PC-3 (cell line): ENCODE results near the gene ANKRD66. TPM values are rescaled to one million over a fixed set of nuclear protein-coding genes. Genes with fewer than 3 reads are reported as not detected.
A peak's percentile ranks its signal among the peaks of the same experiment; 100 is the strongest.

ENCODE experiments used
- ATAC-seq: fragments of 200-7000 bp; cut with Tn5 transposase; 2 replicates; pipeline ENCODE4 v1.9.1; 2020; ENCODE audit warnings: mild to moderate bottlenecking, moderate library complexity
- BruUV-seq: library from RNA; stranded (reverse); fragments of 400-500 nt; replicated peaks from 2 replicates; lab custom pipeline; 2021; lab: Mats Ljungman, UMichigan
- CTCF ChIA-PET: fragments of 300-600 bp; sonication (Branson Sonifier 250); formaldehyde crosslinking; loops from one replicate; lab custom pipeline; 2022; ENCODE audit warnings: antibody characterized with exemption; lab: Charles Lee
- POLR2A ChIA-PET: fragments of 300-600 bp; sonication (Branson Sonifier 250); formaldehyde crosslinking; loops from one replicate; lab custom pipeline; 2022; ENCODE audit warnings: antibody characterized with exemption; ENCODE audit not compliant: unreplicated experiment; lab: Charles Lee
- DNase-seq: peaks from one replicate; pipeline ENCODE4 v3.0.0-alpha.2; 2015
- H2AFZ ChIP-seq: fragments of 300-600 bp; sonication (generic); 2 replicates; pipeline ENCODE4 v1.6.0; 2016; ENCODE audit warnings: antibody characterized with exemption, low read length
- H3F3A ChIP-seq: fragments of 300-600 bp; sonication (generic); one replicate; pipeline ENCODE4 v1.6.0; 2017; ENCODE audit warnings: antibody characterized with exemption, low read length, control low read depth, mild to moderate bottlenecking; ENCODE audit not compliant: unreplicated experiment
- H3K27ac ChIP-seq: fragments of 300-600 bp; sonication (generic); 2 replicates; pipeline ENCODE4 v1.5.1; 2016; ENCODE audit warnings: mild to moderate bottlenecking, low read length
- H3K27me3 ChIP-seq: fragments of 300-600 bp; sonication (generic); 2 replicates; pipeline ENCODE4 v1.6.1; 2016; ENCODE audit warnings: low read length, mixed read lengths
- H3K36me3 ChIP-seq: fragments of 300-600 bp; sonication (generic); 2 replicates; pipeline ENCODE4 v1.6.1; 2016; ENCODE audit warnings: low read depth, mixed run types, low read length, mixed read lengths
- H3K4me1 ChIP-seq: fragments of 300-600 bp; sonication (generic); 2 replicates; pipeline ENCODE4 v1.5.1; 2016; ENCODE audit warnings: low read length; ENCODE audit not compliant: insufficient read depth
- H3K4me2 ChIP-seq: fragments of 300-600 bp; sonication (generic); 2 replicates; pipeline ENCODE4 v1.6.0; 2016; ENCODE audit warnings: low read length
- H3K4me3 ChIP-seq: fragments of 300-600 bp; sonication (generic); 2 replicates; pipeline ENCODE4 v1.5.1; 2016; ENCODE audit warnings: mild to moderate bottlenecking, low read length, mixed read lengths
- H3K79me2 ChIP-seq: fragments of 300-600 bp; sonication (generic); 2 replicates; pipeline ENCODE4 v1.6.1; 2017; ENCODE audit warnings: low read length, mixed read lengths
- H3K9ac ChIP-seq: fragments of 300-600 bp; sonication (generic); 2 replicates; pipeline ENCODE4 v1.6.0; 2016; ENCODE audit warnings: mild to moderate bottlenecking, low read length
- H3K9me2 ChIP-seq: fragments of 300-600 bp; sonication (generic); replicated peaks from 2 replicates; pipeline ENCODE4 v1.6.1; 2016; ENCODE audit warnings: mixed run types, low read length, mixed read lengths
- H3K9me3 ChIP-seq: fragments of 300-600 bp; sonication (generic); 2 replicates; pipeline ENCODE4 v1.6.1; 2016; ENCODE audit warnings: low read length, mixed read lengths
- H4K20me1 ChIP-seq: fragments of 300-600 bp; sonication (generic); 2 replicates; pipeline ENCODE4 v1.6.1; 2016; ENCODE audit warnings: low read length, mixed read lengths
- EZH2 ChIP-seq: fragments of 300-600 bp; sonication (generic); IDR thresholded peaks from one replicate; pipeline ENCODE4 v1.6.1; 2017; ENCODE audit warnings: antibody characterized with exemption, mild to moderate bottlenecking, low read length; ENCODE audit not compliant: unreplicated experiment
- EZH2phosphoT487 ChIP-seq: fragments of 300-600 bp; sonication (generic); IDR thresholded peaks from 2 replicates; pipeline ENCODE4 v1.6.1; 2018; ENCODE audit warnings: mild to moderate bottlenecking, antibody characterized with exemption, low read length, borderline replicate concordance
- intact Hi-C: fragments of 100-400 bp; cut with micrococcal nuclease; formaldehyde crosslinking; loops from 2 replicates; pipeline ENCODE4 v1.9.0; 2023
- total RNA-seq: library from RNA; depleted of rRNA; stranded (reverse); fragments of >200 nt; gene quantifications from 2 replicates; pipeline ENCODE4 v1.2.3, GENCODE V29; 2014
- TF ChIP-seq, protein P1 (sequence below): fragments of 300-600 bp; sonication (generic); conservative IDR thresholded peaks from 2 replicates; pipeline ENCODE4 v1.5.1; 2017; ENCODE audit warnings: antibody characterized with exemption, low read depth, mild to moderate bottlenecking, low read length

The ANKRD66 gene
- total RNA-seq, 1 experiment from 2014 or later, result not detected

DNA sequence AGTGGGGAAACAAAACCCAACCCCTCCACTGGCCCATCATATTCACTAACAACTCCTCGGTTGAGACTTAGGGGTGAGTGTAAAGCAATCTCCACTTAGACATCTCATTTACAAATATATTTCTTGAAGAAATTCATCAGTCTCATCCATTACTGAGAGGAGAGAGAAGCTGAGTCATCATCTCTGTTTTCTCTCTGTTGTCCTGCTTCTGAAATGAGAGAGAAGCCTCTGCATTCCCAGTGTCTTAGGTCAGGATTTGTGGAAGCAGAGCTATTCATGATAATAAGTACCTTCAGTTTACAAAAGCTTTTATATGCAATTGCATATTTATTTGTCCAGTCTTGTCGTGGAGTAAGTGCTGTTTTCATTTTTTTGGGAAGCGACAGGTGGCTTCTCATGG lies 47.3 kb downstream of the ANKRD66 start:
- Histone ChIP-seq H3K9me2 (no peaks in the 10 kb centered on the region), H3K36me3 (no peaks in the 10 kb centered on the region), H3K9me3 (no peaks in the 10 kb centered on the region), H2AFZ (no peak overlapping the region), H3K4me2 (no peak overlapping the region), H3K4me1 (no peaks in the 10 kb centered on the region), H3F3A (no peaks in the 10 kb centered on the region), H3K9ac (no peak overlapping the region), H4K20me1 (no peaks in the 10 kb centered on the region), H3K27me3 (no peaks in the 10 kb centered on the region), H3K27ac (no peak overlapping the region), H3K79me2 (no peaks in the 10 kb centered on the region), H3K4me3 (no peak overlapping the region)
- ATAC-seq (no peak), DNase-seq (peak; percentile 30)
- ChIA-PET POLR2A (interaction anchor here (0.7 kb wide), 1 partner anchor 59 kb away, joined by 3 read pairs; the partner anchor contains the start of gene PLA2G7), CTCF (no interaction called here)
- intact Hi-C loops, result no loop called here
- BruUV-seq, result no TSS peak
- TF ChIP-seq, protein P1, sequence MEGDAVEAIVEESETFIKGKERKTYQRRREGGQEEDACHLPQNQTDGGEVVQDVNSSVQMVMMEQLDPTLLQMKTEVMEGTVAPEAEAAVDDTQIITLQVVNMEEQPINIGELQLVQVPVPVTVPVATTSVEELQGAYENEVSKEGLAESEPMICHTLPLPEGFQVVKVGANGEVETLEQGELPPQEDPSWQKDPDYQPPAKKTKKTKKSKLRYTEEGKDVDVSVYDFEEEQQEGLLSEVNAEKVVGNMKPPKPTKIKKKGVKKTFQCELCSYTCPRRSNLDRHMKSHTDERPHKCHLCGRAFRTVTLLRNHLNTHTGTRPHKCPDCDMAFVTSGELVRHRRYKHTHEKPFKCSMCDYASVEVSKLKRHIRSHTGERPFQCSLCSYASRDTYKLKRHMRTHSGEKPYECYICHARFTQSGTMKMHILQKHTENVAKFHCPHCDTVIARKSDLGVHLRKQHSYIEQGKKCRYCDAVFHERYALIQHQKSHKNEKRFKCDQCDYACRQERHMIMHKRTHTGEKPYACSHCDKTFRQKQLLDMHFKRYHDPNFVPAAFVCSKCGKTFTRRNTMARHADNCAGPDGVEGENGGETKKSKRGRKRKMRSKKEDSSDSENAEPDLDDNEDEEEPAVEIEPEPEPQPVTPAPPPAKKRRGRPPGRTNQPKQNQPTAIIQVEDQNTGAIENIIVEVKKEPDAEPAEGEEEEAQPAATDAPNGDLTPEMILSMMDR, result no peak
- no peak for TF ChIP-seq EZH2phosphoT487
- no peak for TF ChIP-seq EZH2

GRCh38 chr6:46795816-46796215 lies 49.1 kb downstream of the ANKRD66 start:
- Histone ChIP-seq H3K9me3 (no peaks in the 10 kb centered on the region), H3K9ac (no peak overlapping the region), H2AFZ (no peak overlapping the region), H3K27ac (no peak overlapping the region), H3K4me2 (no peak overlapping the region), H3K79me2 (no peaks in the 10 kb centered on the region), H3K9me2 (no peaks in the 10 kb centered on the region), H3K27me3 (no peaks in the 10 kb centered on the region), H4K20me1 (no peaks in the 10 kb centered on the region), H3F3A (no peaks in the 10 kb centered on the region), H3K4me1 (no peaks in the 10 kb centered on the region), H3K4me3 (no peak overlapping the region), H3K36me3 (no peaks in the 10 kb centered on the region)
- TF ChIP-seq EZH2phosphoT487 (no peak), EZH2 (no peak)
- TF ChIP-seq, protein P1, result no peak
- ATAC-seq (no peak), DNase-seq (no peak)
- ChIA-PET CTCF (no interaction called here), POLR2A (no interaction called here)
- no TSS peak for BruUV-seq
- intact Hi-C loops, result no loop called here

GRCh38 chr6:46796848-46797580 lies 50.3 kb downstream of the ANKRD66 start:
- H3K9me2 ChIP-seq, result no peaks in the 10 kb centered on the region
- ChIA-PET CTCF (no interaction called here), POLR2A (no interaction called here)
- no peak overlapping the region for H2AFZ ChIP-seq
- no peaks in the 10 kb centered on the region for H4K20me1 ChIP-seq
- no peaks in the 10 kb centered on the region for H3K27me3 ChIP-seq
- H3K4me2 ChIP-seq, result no peak overlapping the region
- no peaks in the 10 kb centered on the region for H3F3A ChIP-seq
- ATAC-seq, result no peak
- H3K79me2 ChIP-seq, result no peaks in the 10 kb centered on the region
- H3K9ac ChIP-seq, result no peak overlapping the region
- intact Hi-C loops, result no loop called here
- H3K4me1 ChIP-seq, result no peaks in the 10 kb centered on the region
- TF ChIP-seq, protein P1, result no peak
- no peak for TF ChIP-seq EZH2phosphoT487
- no peak for TF ChIP-seq EZH2
- no TSS peak for BruUV-seq
- H3K9me3 ChIP-seq, result no peaks in the 10 kb centered on the region
- H3K27ac ChIP-seq, result no peak overlapping the region
- H3K36me3 ChIP-seq, result no peaks in the 10 kb centered on the region
- no peak overlapping the region for H3K4me3 ChIP-seq
- peak; percentile 30 for DNase-seq
